ENCODE measurements around the gene ISG15. TPM values are rescaled to one million over a fixed set of nuclear protein-coding genes. Genes with fewer than 3 reads are reported as not detected.

The ISG15 gene
- total and polyA plus RNA-seq, 10 donors = 23.3 to 230 (median 58.8) TPM

- intact Hi-C loops (cut with DNase I; ENCODE audit: low total_unique reads) = no loop called here
- no peaks in the 10 kb centered on the region for H3K9me3 ChIP-seq
- no peak for DNase-seq
- H3K27me3 ChIP-seq (replicated peaks in 1 of 7) = peaks cover 10 to 85% (median 61%) of the 10 kb centered on the region in 7 donors
- WGBS, 5 donors = 74 to 89% (median 84%) methylated on average over 24 to 28 of the region's 28 CpGs
- H3K36me3 ChIP-seq = no peaks in the 10 kb centered on the region
- H3K27ac ChIP-seq = no peak overlapping the region
- no peak overlapping the region for H3K4me3 ChIP-seq
- TF ChIP-seq POLR2AphosphoS5 (IDR thresholded peaks at IDR 0.05) (no peak), POLR2A (IDR thresholded peaks at IDR 0.05) (no peak), CTCF (IDR thresholded peaks at IDR 0.05 in 8 of 11, conservative IDR thresholded peaks at IDR 0.05 in 3 of 11) (no peak)
- peaks cover 5 to 14% (median 9%) of the 10 kb centered on the region in 6 donors for H3K4me1 ChIP-seq
Observed at GRCh38 chr1:973459-974292, 39.6 kb upstream of the ISG15 start.

- H3K9me3 ChIP-seq = no peaks in the 10 kb centered on the region
- intact Hi-C loops (cut with DNase I; ENCODE audit: low total_unique reads) = no loop called here
- H3K36me3 ChIP-seq = no peaks in the 10 kb centered on the region
- H3K4me1 ChIP-seq = peaks cover 5 to 14% (median 9%) of the 10 kb centered on the region in 6 donors
- H3K27me3 ChIP-seq (replicated peaks in 1 of 7) = peaks cover 10 to 85% (median 63%) of the 10 kb centered on the region in 7 donors
- no peak overlapping the region for H3K27ac ChIP-seq
- WGBS, 5 donors = 74 to 96% (median 88%) methylated on average over 3 to 11 of the region's 11 CpGs
- no peak overlapping the region for H3K4me3 ChIP-seq
- DNase-seq = no peak
- TF ChIP-seq POLR2AphosphoS5 (IDR thresholded peaks at IDR 0.05) (no peak), CTCF (IDR thresholded peaks at IDR 0.05 in 8 of 11, conservative IDR thresholded peaks at IDR 0.05 in 3 of 11) (no peak), POLR2A (IDR thresholded peaks at IDR 0.05) (no peak)
Observed at GRCh38 chr1:974293-974640, 39.0 kb upstream of the ISG15 start.

- H3K27ac ChIP-seq = no peak overlapping the region
- peaks cover 10 to 82% (median 63%) of the 10 kb centered on the region in 7 donors for H3K27me3 ChIP-seq (replicated peaks in 1 of 7)
- intact Hi-C loops (cut with DNase I; ENCODE audit: low total_unique reads) = no loop called here
- TF ChIP-seq POLR2AphosphoS5 (IDR thresholded peaks at IDR 0.05) = no peak
- TF ChIP-seq POLR2A (IDR thresholded peaks at IDR 0.05) = no peak
- no peak for TF ChIP-seq CTCF (IDR thresholded peaks at IDR 0.05 in 8 of 11, conservative IDR thresholded peaks at IDR 0.05 in 3 of 11)
- H3K4me3 ChIP-seq = no peak overlapping the region
- H3K36me3 ChIP-seq = no peaks in the 10 kb centered on the region
- no peak for DNase-seq
- 67 to 80% (median 78%) methylated on average over 17 of the region's 17 CpGs for WGBS, 5 donors
- no peaks in the 10 kb centered on the region for H3K9me3 ChIP-seq
- H3K4me1 ChIP-seq = peaks cover 5 to 14% (median 9%) of the 10 kb centered on the region in 6 donors
Observed at GRCh38 chr1:974687-975328, 38.5 kb upstream of the ISG15 start.

GRCh38 chr1:975365-975764, 37.9 kb upstream of the ISG15 start:
- H3K36me3 ChIP-seq = no peaks in the 10 kb centered on the region
- H3K9me3 ChIP-seq = no peaks in the 10 kb centered on the region
- intact Hi-C loops (cut with DNase I; ENCODE audit: low total_unique reads) = no loop called here
- H3K27ac ChIP-seq = no peak overlapping the region
- peaks cover 10 to 81% (median 60%) of the 10 kb centered on the region in 7 donors for H3K27me3 ChIP-seq (replicated peaks in 1 of 7)
- TF ChIP-seq POLR2A (IDR thresholded peaks at IDR 0.05) = no peak
- TF ChIP-seq CTCF (IDR thresholded peaks at IDR 0.05 in 8 of 11, conservative IDR thresholded peaks at IDR 0.05 in 3 of 11) = no peak
- TF ChIP-seq POLR2AphosphoS5 (IDR thresholded peaks at IDR 0.05) = no peak
- DNase-seq = no peak
- peaks cover 5 to 14% (median 9%) of the 10 kb centered on the region in 6 donors for H3K4me1 ChIP-seq
- WGBS, 5 donors = 58 to 76% (median 70%) methylated on average over 9 of the region's 9 CpGs
- no peak overlapping the region for H3K4me3 ChIP-seq
